ENCODE results near the gene PCAT7. TPM values are rescaled to one million over a fixed set of nuclear protein-coding genes. Genes with fewer than 3 reads are reported as not detected.

The PCAT7 gene
- total RNA-seq, 4 donors from 2014 or later, result not detected

DNA sequence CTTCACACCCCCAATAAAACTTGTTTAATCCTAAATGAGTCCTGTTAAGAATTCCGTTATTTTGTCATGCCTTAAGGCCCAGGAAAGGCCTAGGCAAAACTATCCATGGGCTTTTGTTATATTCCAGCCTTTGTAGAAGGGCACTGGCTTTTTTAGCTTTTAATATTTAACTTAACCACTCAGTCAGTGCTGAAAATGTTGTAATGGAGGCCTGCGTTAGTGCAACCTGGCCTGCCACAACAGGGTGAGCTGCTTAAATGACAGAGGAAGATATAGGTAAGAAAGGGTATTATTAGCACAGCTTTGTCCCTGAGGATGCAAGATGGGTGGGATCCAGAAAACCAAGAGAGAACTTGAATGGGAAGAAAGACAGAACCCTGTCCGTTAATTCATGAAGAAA lies 40.2 kb upstream of the PCAT7 start:
- no peak for TF ChIP-seq EP300 (IDR thresholded peaks at IDR 0.05)
- no peak for TF ChIP-seq CTCF (IDR thresholded peaks at IDR 0.05)
- TF ChIP-seq POLR2AphosphoS5 (IDR thresholded peaks at IDR 0.05), result no peak
- TF ChIP-seq POLR2A (IDR thresholded peaks at IDR 0.05; ENCODE audit: low read depth), result no peak
- DNase-seq (ENCODE audit: extremely low spot score), result no peak
- H3K4me3 ChIP-seq, result no peak overlapping the region
- WGBS, result 78% methylated on average over 3 of the region's 3 CpGs
- no peaks in the 10 kb centered on the region for H3K4me1 ChIP-seq
- H3K27ac ChIP-seq (replicated peaks in 1 of 4), result no peak overlapping the region
- intact Hi-C loops (cut with DNase I), result no loop called here
- no peaks in the 10 kb centered on the region for H3K27me3 ChIP-seq
- no peaks in the 10 kb centered on the region for H3K9me3 ChIP-seq
- no peaks in the 10 kb centered on the region for H3K36me3 ChIP-seq

DNA sequence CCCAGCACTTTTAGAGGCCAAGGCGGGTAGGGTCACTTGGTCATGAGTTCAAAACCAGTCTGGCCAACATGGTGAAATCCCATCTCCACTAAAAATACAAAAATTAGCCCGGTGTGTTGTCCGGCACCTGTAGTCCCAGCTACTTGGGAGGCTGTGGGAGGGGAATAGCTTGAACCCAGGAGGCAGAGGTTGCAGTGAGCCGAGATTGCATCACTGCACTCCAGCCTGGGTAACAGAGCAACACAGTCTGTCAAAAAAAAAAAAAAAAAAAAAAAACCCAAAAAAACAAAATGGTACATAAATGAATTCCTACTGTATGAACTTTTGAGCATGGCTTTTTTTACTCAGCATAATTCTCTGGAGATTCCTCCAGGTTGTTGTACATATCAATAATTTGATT lies 37.6 kb upstream of the PCAT7 start:
- no peaks in the 10 kb centered on the region for H3K9me3 ChIP-seq
- TF ChIP-seq POLR2A (IDR thresholded peaks at IDR 0.05; ENCODE audit: low read depth) (no peak), POLR2AphosphoS5 (IDR thresholded peaks at IDR 0.05) (no peak), EP300 (IDR thresholded peaks at IDR 0.05) (no peak), CTCF (IDR thresholded peaks at IDR 0.05) (no peak)
- H3K27me3 ChIP-seq, result no peaks in the 10 kb centered on the region
- H3K27ac ChIP-seq (replicated peaks in 1 of 4), result no peak overlapping the region
- WGBS, result 92% methylated on average over 4 of the region's 4 CpGs
- intact Hi-C loops (cut with DNase I), result no loop called here
- no peak overlapping the region for H3K4me3 ChIP-seq
- no peak for DNase-seq (ENCODE audit: extremely low spot score)
- no peaks in the 10 kb centered on the region for H3K36me3 ChIP-seq
- no peaks in the 10 kb centered on the region for H3K4me1 ChIP-seq

DNA sequence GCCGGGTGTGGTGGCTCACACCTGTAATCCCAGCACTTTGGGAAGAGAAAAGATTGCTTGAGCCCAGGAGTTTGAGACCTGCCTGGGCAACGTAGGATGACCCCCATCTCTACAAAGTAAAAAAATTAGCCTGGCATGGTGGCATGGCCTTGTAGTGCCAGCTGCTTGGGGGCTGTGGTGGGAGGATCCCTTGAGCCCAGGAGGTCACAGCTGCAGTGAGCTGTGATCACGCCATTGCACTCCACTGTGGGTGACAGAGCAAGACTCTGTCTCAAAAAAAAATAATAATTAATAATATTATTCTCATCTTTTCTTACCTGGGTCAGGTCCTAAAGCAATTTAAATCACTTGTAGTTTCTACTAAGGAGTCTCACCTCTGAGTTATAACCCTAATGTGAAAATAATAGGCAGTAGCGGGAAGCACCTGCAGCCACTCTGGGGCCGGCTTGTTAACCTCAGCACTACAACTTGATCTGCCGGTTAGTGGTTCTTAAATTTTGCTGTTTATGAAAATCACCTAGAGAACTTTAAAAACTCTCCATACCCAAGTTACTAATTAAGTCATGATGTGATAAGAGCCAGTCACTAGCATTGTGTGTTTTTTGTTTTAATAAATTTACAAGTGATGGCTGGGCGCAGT lies 29.4 kb upstream of the PCAT7 start:
- no peaks in the 10 kb centered on the region for H3K36me3 ChIP-seq
- WGBS, result 98% methylated on average over 7 of the region's 7 CpGs
- H3K9me3 ChIP-seq, result no peaks in the 10 kb centered on the region
- H3K4me3 ChIP-seq, result no peak overlapping the region
- H3K27ac ChIP-seq (replicated peaks in 1 of 4), result no peak overlapping the region
- H3K4me1 ChIP-seq, result no peaks in the 10 kb centered on the region
- no peak for TF ChIP-seq POLR2A (IDR thresholded peaks at IDR 0.05; ENCODE audit: low read depth)
- TF ChIP-seq CTCF (IDR thresholded peaks at IDR 0.05), result no peak
- TF ChIP-seq POLR2AphosphoS5 (IDR thresholded peaks at IDR 0.05), result no peak
- no peak for TF ChIP-seq EP300 (IDR thresholded peaks at IDR 0.05)
- intact Hi-C loops (cut with DNase I), result no loop called here
- DNase-seq (ENCODE audit: extremely low spot score), result no peak
- no peaks in the 10 kb centered on the region for H3K27me3 ChIP-seq

GRCh38 chr9:94526271-94526670 lies 28.6 kb upstream of the PCAT7 start:
- intact Hi-C loops (cut with DNase I), result no loop called here
- WGBS, result 95% methylated on average over 1 of the region's 1 CpG
- Histone ChIP-seq H3K4me1 (no peaks in the 10 kb centered on the region), H3K4me3 (no peak overlapping the region), H3K9me3 (no peaks in the 10 kb centered on the region), H3K27me3 (no peaks in the 10 kb centered on the region), H3K36me3 (no peaks in the 10 kb centered on the region), H3K27ac (replicated peaks in 1 of 4) (no peak overlapping the region)
- TF ChIP-seq POLR2A (IDR thresholded peaks at IDR 0.05; ENCODE audit: low read depth), result no peak
- TF ChIP-seq EP300 (IDR thresholded peaks at IDR 0.05), result no peak
- TF ChIP-seq POLR2AphosphoS5 (IDR thresholded peaks at IDR 0.05), result no peak
- TF ChIP-seq CTCF (IDR thresholded peaks at IDR 0.05), result no peak
- DNase-seq (ENCODE audit: extremely low spot score), result no peak

DNA sequence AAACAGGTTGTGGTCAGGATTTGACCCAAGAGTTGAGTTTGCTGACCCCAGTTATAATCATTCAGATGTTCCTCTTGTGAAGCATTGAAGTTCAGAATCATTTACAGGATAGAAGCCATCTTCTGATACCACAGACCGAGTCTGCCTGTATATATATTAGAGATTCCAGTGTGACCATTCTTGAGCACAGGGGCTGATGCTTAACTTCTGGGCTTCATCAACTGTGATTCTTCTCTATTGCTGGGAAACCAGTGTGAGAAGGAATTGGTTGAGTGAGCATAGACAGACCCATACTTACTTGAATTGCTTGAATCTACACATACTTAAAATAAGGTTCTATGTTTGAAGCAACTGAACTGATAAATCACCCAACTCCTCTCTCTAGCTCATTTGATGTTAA lies 27.9 kb upstream of the PCAT7 start:
- DNase-seq (ENCODE audit: extremely low spot score), result no peak
- 59% methylated on average over 1 of the region's 1 CpG for WGBS
- no peak overlapping the region for H3K27ac ChIP-seq (replicated peaks in 1 of 4)
- TF ChIP-seq EP300 (IDR thresholded peaks at IDR 0.05), result no peak
- no peak for TF ChIP-seq CTCF (IDR thresholded peaks at IDR 0.05)
- TF ChIP-seq POLR2AphosphoS5 (IDR thresholded peaks at IDR 0.05), result no peak
- H3K9me3 ChIP-seq, result no peaks in the 10 kb centered on the region
- no peaks in the 10 kb centered on the region for H3K4me1 ChIP-seq
- no peak overlapping the region for H3K4me3 ChIP-seq
- H3K27me3 ChIP-seq, result no peaks in the 10 kb centered on the region
- H3K36me3 ChIP-seq, result no peaks in the 10 kb centered on the region
- intact Hi-C loops (cut with DNase I), result no loop called here
